ENCODE data around the gene AOPEP.

The AOPEP gene

DNA sequence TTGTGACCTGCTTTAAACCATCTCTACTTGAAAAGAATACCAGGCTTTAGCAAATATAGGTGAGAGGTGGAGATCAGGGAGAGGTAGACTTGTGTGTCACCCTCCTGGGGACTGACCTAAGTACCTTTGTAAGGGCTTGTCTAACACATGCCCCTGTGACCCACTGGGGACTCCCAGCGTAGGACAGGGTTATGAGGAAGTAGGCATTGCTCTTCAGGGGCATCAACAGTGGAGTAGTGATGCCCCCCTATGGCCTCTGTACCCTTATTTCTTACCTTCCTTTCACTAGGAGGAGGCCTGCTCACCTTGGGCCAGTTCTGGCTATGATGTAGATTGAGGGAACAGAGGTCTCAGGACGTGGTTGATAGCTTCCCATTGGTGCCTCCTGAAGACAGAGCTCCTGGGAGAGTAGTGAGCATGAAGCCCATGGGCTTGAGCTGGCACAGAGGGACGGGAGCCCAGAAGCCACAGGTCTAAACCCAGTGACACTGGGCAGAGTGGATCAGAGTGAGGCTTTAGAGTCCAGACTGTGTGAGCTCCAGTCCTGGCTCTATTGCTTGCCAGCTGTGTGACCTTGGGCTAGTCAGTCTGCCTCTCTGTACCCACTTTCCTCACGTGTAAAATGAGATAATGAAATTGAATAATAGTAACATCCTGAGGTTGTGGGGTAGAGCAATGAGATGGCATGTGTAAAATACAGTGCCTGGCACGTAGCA is 191.7 kb downstream of the AOPEP start:
- no peak for DNase-seq (ENCODE audit: low read depth)

DNA sequence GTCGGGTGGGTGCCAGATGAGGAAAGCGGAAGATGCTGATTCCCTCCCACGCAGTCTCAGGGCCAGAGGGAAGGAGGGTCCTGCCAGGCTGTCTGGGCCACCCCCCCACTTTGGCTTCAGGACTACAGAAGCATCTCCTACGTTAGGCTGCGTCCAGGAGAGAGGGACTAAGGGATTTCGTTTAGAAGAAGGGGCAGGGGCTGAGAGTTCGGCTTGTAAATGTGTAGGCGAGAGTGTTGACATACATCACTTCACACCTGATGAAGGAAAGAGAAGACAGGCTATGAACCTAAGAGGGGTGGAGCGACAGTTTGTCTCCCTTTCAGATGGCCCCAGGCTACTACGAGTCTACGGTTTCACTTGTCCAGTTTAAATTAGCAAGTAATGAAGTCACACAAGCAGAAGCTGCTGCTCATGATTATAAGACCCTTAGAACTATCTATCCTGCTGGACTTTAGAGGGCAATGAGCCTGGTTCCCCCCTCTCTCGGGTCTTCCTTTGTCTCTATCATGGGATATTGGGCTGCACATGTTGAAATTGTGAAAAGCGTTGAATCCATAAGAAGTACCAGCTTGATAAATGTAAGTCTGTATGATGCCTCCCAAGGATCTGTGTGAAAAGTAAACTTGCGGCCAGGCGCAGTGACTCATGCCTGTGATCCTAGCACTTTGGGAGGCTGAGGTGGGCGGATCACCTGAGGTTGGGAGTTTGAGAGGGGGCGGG is 193.0 kb downstream of the AOPEP start:
- DNase-seq (ENCODE audit: low read depth) = no peak

DNA sequence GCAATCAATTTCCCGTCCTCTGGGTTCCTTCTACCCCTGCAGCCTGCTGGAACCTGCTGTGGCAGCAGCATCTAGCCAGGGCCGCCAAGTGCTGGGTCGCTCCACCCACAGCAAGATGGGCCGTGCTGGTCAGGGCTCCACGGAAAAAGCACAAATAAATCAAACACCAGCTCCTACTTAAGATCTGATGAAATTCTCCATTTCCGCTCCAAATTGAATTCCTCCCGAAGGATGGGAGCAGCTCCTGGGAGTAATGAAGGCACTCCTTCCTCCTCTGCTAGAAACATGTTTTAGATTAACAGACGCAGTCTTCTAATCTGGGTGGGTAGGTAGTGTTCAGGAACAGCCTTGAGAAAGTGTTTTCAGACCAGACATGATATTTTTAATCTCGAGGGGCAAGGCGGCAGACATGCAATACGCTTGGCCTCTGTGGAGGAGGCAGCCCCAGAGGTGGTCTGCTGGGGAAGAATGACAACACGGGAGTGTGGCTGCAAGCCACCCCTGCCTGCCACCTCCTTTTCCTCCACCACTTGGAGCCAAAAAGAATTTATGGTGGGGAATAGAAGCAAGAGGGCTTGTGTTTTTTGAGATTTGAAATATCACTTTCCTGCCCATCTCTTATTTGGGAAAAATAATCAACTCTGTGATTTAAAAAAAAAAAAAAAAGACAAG is 194.1 kb downstream of the AOPEP start:
- no peak for DNase-seq (ENCODE audit: low read depth)

DNA sequence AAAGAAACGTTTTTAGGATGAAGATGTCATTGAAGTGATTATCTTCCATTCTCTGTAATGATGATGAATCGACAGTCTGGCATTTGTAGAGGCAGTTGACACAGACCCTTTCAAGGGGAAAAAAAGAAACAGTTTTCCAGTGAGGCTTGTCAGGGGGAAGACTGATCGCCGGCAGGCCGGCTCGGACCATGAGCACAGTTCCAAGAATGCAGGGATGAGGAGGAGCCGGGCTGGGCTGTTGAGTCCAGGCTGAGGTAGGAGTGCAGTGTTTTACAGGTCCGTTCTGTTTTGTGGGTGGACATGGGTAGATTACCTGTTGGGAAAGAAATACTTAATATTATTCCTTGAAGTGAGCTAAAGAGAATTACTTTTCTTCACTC is 194.6 kb downstream of the AOPEP start:
- DNase-seq (ENCODE audit: low read depth) = no peak

DNA sequence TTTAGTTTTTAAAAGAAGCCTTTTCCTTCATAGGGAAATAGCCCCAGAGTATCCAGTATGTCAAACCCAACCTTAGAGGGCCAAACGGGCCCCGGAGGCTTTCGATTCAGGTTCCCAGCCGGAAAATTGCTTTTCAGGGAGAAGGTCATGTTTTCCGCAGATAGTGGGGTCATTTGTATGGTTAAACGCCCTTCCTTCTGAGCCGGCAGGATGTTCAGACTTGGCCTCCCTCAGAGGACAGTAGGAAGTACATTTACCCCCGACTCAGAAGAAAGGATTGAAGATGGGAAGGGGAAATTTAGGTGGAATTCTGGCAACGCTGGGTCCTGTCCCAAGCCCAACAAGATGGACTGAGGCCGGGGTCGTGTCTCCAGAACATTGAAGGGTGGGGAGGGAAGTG is 195.2 kb downstream of the AOPEP start:
- DNase-seq (ENCODE audit: low read depth) = no peak

DNA sequence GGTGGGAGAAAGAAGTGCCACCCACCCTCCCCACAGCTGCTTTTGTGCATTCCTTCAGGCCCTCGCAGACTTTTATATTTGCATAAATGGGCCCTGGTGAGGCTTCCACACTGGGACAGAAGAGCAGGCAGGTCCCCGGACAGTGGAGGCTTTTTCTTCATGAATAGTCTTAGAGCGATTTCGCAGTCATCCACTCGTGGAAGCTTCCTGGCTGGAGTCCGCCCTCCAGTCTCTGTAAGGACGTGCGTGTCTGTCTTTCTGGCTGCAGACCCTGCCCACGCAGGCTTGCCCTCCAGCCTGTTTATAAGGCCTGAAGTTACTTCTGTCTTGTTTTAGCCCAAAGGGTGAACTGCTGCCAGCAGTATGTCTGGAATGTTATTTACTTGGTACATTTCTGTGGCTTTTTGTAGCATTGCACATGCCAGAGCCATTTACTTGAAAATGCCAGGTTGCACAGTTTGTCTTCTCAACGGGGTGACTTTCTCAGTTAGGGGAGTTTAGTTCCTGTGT is 195.7 kb downstream of the AOPEP start:
- no peak for DNase-seq (ENCODE audit: low read depth)

DNA sequence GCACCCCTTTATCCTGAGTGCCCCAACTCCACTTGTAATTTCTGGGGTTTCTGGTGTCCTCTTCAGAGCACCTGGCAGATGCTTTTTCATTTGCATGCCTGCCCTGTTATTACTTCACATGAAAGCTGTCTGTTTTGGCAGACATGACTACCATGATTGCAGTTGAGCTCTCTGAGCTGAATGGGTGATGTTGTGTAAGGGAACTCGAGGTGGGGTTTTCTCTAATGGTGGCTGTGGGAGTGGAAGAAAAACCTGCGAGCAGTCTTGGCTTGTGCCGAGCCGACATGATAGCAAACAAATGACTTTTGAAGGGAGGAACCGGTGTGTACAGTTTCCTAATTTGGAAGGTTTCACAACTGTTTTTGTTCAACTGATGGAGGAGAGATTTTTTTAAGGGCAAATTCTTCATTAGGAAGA is 196.2 kb downstream of the AOPEP start:
- DNase-seq (ENCODE audit: low read depth) = no peak

DNA sequence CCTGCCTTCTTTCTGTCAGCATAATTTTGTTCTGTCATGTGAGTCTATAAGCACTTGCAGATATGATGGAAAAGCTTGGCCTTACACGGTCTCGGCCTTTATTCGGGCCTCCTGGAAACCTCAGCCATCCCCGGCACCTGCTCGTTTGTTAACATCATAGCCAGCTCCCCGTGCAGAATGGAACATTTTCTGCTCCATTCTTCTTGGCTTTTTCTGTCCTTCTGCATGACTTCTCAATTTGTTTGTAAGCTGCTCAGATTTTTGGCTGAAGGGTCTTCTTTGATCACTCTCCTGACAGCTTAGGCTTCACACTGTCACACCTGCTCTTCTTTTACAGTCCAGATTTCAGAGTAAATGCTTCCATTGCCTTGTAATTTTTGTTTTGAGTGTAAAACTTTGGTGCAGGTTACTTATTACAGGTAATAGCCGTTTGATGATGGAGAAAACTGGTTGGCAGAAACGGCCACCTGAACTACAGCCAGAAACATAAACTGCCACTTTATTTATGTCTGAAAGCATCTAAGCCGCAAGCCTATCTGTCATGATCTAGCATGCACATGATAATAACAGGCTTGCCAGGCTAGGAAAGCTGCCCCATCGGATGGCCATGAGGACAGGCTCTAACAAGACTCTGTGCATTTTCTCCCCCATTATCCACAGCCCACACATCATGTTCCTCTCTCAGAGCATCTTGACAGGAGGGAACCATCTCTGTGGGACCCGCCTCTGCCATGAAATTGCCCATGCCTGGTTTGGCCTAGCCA is 197.0 kb downstream of the AOPEP start:
- DNase-seq (ENCODE audit: low read depth) = no peak

DNA sequence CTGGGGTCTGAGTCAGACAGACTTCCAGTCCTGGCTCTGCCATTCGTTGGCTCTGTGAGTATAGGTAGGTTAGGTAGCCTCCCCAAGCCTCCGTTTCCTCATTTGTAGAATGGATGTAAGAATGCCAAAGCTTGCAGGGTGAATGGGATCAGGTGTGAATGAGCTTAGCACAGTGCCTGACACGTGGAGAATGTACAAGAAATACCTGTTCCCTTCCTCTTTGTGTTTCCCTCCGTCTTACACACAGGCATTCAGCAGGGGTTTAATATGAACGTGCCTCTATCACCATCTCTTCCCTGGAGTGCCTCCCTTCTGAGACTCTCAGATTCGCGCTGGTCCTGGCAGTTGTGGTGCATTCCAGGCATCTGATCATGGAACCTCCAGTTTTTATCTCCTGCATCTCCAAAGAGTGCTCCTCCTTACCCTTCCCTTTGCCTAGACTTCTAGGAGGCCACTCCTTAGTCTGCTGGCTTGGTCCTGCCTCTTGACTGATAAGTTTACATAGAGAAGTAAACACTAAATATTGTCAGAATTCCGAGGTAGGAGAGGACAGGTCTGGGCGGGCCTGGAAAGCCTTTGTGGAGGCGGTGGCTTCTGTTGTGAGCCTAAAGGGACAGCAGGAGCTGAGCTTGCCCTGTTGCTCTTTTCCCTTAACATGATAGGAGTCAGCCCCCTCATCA is 199.4 kb downstream of the AOPEP start:
- no peak for DNase-seq (ENCODE audit: low read depth)

DNA sequence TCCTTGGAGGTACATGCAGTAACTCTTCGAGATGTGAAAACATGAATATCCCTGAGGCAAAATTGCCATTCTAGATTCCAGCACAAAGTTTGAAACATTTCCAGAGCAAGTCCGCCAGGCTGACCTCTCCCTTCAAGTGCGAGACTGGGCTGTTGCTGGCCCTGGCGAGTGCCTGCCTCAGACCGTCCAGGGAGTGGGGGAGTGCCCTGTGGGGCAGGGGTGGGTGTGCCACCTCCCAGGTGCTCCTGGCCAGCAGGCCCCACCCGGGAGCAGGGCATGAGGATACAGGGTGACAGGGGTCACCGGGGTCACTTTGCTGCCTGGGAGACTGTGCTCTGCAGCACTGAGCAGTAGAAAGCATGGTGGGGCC is 199.9 kb downstream of the AOPEP start:
- no peak for DNase-seq (ENCODE audit: low read depth)

DNA sequence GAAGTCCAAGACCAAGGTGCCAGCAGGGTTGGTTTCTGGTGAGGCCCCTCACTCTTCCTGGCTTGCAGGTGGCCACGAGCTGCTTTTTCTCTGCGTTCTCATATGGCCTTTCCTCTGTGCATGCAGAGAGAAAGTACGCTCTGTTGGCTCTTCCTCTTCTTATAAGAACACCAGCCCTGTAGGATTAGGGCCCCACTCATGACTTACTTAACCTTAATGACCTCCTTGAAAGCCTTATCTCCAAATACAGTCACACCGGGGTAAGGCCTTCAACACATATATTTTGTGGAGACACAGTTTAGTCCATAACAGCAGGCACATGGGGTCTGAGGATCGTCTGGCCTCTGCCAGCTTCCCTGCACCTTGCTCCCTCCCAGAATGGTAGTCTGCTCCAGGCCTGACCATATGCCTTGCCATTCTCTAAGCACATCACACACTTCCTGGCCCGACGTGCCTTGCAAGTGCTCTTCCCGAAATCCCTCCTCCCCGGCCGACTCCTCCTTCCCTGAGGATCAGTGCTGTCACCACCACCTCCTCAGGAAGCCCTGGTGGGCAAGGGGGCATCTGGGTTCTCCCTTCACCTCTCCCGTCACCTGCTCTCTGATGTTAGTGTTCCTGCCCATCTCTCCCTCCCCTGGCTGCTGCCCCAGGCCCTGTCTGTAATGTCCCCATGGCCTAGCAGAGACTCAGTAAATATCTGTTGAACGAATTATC is 200.7 kb downstream of the AOPEP start:
- DNase-seq (ENCODE audit: low read depth) = no peak

DNA sequence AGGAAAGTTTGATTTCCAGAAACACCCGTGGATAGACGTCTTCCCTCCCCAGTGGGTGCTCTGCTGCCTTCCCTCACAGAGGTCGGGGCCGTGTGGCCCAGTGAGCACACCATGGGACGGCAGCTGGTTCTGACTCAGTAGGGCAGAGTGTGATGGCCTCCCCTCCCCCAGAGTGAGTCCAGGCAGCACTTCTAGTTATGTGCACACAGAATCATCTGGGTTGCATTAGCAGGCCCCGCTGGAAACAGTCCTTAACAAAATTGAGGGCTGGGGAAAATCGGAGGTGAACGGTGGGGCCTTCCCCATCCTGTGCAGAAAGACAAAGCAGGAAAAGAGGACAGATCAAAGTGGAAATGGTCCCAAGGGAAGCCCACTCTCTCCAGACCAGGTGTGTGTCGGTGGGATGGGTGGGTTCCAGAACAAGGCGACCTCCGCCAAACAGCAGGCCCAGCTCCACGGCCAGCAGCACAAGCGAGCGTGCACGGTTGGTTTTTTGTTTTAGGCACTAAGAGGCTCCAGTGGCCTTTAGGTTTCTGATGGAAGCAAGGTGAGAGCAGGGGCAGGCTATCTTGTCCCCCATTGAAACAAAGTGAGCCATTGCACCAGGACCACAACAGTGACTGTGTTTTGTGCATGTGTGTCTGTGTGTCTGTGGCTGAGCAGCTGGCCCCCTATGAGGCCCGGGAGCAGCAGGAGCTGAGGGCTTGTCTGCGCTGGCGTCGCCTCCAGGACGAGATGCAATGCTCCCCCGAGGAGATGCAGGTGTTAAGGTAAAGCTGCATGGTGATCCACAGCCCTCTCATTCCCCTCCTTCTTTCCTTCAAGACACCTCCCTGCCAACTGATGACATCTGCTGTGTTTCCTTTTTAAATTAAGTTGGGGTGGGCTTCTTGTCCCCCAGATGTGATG is 201.5 kb downstream of the AOPEP start:
- DNase-seq (ENCODE audit: low read depth) = no peak

DNA sequence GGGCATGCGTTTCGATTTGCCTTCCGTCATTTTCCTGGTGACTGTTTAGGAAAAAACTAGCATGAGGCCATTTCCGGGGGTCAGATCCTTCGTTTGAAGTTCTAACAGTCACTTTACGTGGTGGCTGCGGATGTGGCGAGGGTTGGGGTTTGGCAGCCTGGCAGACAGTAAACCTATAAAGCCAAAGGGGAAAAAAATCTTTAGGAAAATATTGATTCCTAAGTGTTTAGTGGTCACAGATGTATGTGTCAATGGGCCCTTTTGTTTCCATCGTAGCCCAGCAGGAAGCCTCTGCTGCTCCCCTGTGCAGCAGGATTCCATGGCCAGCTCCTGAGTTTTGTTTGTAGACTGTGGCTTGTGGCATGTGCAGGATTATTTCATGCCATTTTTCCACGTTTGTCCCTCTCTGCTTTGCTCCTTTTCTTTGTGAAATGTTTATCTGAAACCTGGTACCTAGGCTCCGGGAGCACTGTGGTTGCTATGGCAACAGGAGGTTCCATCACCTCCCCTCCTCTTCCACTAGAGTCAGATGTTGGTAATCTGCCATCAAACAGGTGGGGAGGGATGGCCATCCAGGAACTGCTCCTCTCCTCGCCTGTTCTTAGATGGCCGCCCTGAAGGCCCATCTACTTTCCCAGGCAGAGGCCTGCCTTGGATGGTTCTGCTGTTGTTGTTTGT is 202.3 kb downstream of the AOPEP start:
- no peak for DNase-seq (ENCODE audit: low read depth)

DNA sequence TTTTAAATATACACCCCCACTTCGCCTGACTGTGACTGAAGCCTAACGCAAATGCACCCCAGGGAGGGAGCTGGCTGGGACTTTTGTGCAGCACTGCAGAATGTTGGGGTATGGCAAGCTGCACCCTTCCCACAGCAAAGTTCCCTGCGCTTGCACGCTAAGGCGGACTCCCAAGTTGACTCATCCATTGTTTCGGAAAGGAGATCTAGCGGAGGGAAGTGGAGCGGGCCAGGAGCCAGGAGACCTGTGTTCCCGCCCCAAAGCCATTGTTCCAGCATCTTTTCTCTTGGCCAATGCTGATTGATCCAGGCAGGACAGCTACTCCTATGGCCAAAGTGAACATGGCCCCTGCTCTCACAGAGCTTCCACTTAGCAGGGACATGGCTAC is 202.9 kb downstream of the AOPEP start:
- no peak for DNase-seq (ENCODE audit: low read depth)

DNA sequence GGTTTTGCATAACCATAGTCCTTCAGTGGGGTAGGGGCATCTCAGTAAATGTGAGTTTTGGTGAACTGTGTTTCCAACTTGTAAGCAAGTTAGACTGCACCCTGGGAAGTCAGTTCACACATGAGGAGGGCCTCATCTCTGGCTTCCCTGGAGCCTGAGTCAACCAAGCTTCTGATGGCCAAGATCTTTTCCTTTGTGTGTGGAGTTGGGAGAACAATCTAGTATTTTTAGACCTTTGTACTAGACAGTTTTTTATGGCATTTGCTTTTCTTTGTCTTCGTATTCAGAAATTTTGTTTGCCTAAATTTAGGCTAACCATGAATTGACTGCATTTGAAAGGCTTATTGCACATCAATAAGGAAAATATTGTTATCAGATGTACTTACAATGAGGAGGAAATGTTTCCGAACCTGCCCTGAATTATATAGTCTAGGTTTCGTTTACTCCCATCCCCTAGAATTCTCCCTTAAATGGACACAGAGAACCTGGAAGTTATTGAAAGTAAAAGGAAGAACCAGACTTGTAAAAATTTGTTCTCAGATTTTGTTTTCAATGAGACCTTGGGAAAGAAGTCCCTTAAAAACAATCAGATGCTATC is 204.6 kb downstream of the AOPEP start:
- no peak for DNase-seq (ENCODE audit: low read depth)

DNA sequence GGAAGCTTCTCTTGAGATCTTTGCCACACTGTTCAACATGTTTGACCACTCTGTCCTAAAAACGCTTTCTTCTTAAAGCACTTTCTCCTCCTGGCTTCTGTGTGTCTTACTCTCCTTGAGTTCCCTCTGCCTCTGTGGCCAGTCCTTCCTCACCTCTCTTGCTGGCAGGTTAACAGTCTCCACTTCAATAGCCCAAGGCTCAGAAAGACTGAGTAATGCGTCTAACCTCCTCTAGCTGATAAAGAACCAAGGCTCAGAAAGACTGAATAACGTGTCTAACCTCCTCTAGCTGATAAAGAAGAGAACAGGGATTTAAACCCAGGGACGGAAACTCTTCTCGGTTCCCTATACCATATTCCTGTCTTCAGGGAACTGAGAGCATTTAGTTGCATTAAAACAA is 205.2 kb downstream of the AOPEP start:
- no peak for DNase-seq (ENCODE audit: low read depth)

DNA sequence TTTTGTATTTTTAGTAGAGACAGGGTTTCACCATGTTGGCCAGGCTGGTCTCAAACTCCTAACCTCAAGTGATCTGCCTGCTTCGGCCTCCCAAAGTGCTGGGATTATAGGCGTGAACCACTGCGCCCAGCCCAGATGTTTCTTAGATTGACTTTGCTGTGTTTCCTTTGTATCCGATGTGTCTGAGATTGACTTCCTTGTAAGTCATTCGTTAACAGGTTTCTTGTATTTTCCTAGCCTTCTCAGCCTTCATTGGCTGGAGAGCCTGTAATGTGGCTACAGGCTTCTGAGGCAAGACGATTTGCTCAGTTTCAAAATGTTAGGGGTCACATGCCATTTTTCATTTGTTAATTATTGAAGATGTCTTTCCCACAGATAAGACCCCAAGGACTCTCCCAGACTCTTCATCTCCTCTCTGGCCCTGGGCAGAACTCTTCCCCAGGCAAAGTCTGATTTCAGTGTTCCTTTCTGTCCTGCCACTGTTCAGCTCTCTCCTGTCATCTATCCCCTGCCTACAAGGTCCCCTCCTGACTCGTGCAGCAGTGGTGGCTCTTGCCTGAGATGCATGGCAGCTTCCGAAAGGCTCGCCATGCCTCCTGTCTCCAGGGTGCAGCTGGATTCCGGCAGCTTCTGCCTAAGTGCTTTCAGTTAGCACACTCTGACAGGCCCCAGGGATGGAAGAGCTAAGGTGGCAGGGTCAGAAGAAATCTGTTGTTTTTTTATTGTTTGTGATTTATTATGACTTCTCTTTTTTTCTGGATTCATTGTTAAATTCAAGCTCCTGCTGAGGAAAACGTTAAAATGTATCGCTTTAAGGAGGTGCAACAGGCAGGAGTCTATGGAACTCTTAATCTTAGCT is 206.4 kb downstream of the AOPEP start:
- DNase-seq (ENCODE audit: low read depth) = no peak

DNA sequence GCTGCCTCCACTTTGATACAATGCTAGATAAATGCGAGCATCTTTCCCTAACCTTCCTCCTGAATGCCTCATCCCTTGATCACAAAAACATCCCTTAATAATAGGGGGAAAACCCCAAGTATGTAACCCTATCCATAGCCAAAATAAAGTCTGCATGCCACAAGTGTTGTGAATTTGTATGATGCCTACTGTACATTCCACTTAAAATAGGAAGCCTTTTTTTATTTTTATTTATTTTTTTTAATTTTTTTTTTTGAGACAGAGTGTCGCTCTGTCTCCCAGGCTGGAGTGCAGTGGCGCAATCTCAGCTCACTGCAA is 207.0 kb downstream of the AOPEP start:
- no peak for DNase-seq (ENCODE audit: low read depth)
